Ishikawa (cell line): Measurements from ENCODE around the gene TMEM200A.

Source experiments
- CEBPB ChIP-seq: IDR thresholded peaks from 2 replicates; pipeline ENCODE4 v1.6.1; 2012
- CREB1 ChIP-seq: IDR thresholded peaks from 2 replicates; pipeline ENCODE4 v1.6.1; 2012; ENCODE audit warnings: low read depth
- EGR1 ChIP-seq: IDR thresholded peaks from 2 replicates; pipeline ENCODE4 v1.6.1; 2012
- EP300 ChIP-seq: IDR thresholded peaks from 2 replicates; pipeline ENCODE4 v1.6.1; 2012; ENCODE audit warnings: borderline replicate concordance
- FOXM1 ChIP-seq: IDR thresholded peaks from 2 replicates; pipeline ENCODE4 v1.6.1; 2012; ENCODE audit warnings: low read depth, borderline replicate concordance
- NFIC ChIP-seq: IDR thresholded peaks from 2 replicates; pipeline ENCODE4 v1.6.1; 2012
- RAD21 ChIP-seq: IDR thresholded peaks from 2 replicates; pipeline ENCODE4 v1.6.1; 2012; ENCODE audit warnings: low read depth
- REST ChIP-seq: IDR thresholded peaks from 2 replicates; pipeline ENCODE4 v1.6.1; 2012; ENCODE audit warnings: low read depth, mild to moderate bottlenecking
- TAF1 ChIP-seq: IDR thresholded peaks from 2 replicates; pipeline ENCODE4 v1.6.1; 2012; ENCODE audit warnings: low read depth, mild to moderate bottlenecking
- TCF12 ChIP-seq: IDR thresholded peaks from 2 replicates; pipeline ENCODE4 v1.6.1; 2012; ENCODE audit warnings: low read depth
- TEAD4 ChIP-seq: IDR thresholded peaks from 2 replicates; pipeline ENCODE4 v1.6.1; 2012
- USF1 ChIP-seq: IDR thresholded peaks from 2 replicates; pipeline ENCODE4 v1.6.1; 2012
- YY1 ChIP-seq: IDR thresholded peaks from 2 replicates; pipeline ENCODE4 v1.6.1; 2012; ENCODE audit warnings: low read depth
- ZBTB7A ChIP-seq: IDR thresholded peaks from 2 replicates; pipeline ENCODE4 v1.6.1; 2012; ENCODE audit warnings: low read depth
- TF ChIP-seq, protein P1 (sequence below): IDR thresholded peaks from 2 replicates; pipeline ENCODE4 v1.6.1; 2012

The TMEM200A gene

GRCh38 chr6:130377915-130378314 is 12.1 kb downstream of the TMEM200A start:
- TF ChIP-seq EP300 (no peak), NFIC (no peak), RAD21 (no peak)

DNA sequence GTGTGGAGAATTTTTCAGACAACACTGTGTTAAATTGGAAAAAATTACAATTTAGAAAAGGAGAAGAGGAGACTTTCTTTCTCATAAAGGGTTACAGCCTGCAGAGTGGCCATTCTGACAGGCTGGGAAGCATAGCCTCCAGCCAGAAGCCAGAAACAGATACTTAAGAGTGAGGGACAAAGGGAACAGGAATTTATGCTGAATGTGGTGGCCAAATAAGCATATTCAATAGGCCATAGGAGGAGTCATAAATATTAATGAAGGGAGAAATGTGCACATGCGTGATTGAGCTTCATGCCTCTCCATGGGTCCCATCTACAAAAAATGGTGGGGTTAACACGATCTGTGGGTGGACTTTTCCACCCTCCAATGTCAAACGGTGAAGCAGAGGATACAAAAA is 13.4 kb downstream of the TMEM200A start:
- TF ChIP-seq EGR1 (no peak), EP300 (no peak), USF1 (no peak), NFIC (no peak), RAD21 (no peak), YY1 (no peak), FOXM1 (no peak), TAF1 (no peak), CEBPB (no peak), TEAD4 (no peak), ZBTB7A (no peak), TCF12 (no peak), CREB1 (no peak), REST (no peak)
- TF ChIP-seq, protein P1, sequence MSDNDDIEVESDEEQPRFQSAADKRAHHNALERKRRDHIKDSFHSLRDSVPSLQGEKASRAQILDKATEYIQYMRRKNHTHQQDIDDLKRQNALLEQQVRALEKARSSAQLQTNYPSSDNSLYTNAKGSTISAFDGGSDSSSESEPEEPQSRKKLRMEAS = no peak

GRCh38 chr6:130381012-130381411 is 15.2 kb downstream of the TMEM200A start:
- TF ChIP-seq, protein P1 = no peak
- TF ChIP-seq CREB1 (no peak), NFIC (no peak), RAD21 (no peak), EGR1 (no peak), TCF12 (no peak), TAF1 (no peak), CEBPB (no peak), YY1 (no peak)

- TF ChIP-seq FOXM1 (no peak), USF1 (no peak), TEAD4 (no peak), TCF12 (no peak), RAD21 (no peak)
- TF ChIP-seq, protein P1 = no peak
These were observed 15.9 kb downstream of the TMEM200A start for GRCh38 chr6:130381459-130382380.

- no peak for TF ChIP-seq YY1
- TF ChIP-seq ZBTB7A = no peak
- no peak for TF ChIP-seq TCF12
- TF ChIP-seq FOXM1 = no peak
- no peak for TF ChIP-seq CEBPB
- TF ChIP-seq TEAD4 = no peak
- no peak for TF ChIP-seq NFIC
- TF ChIP-seq, protein P1 = no peak
- no peak for TF ChIP-seq RAD21
- no peak for TF ChIP-seq USF1
- TF ChIP-seq CREB1 = no peak
- TF ChIP-seq EP300 = no peak
- TF ChIP-seq REST = no peak
- no peak for TF ChIP-seq EGR1
- TF ChIP-seq TAF1 = no peak
These were observed 17.2 kb downstream of the TMEM200A start for GRCh38 chr6:130382872-130383490.
